Raji (cell line): Measurements from ENCODE around the gene L1CAM.

Experiments
- POLR2A ChIP-seq: IDR thresholded peaks from 2 replicates; pipeline ENCODE4 v1.6.1; 2011; ENCODE audit warnings: low read depth, low read length, control low read depth; ENCODE audit not compliant: insufficient read depth

L1CAM gene

GRCh38 chrX:153885968-153886903, at the start of gene L1CAM:
L1CAM (minus strand) TSS chrX:153886173; CDS start chrX:153875836, 10,337 bp downstream.
- no peak for TF ChIP-seq POLR2A

- TF ChIP-seq POLR2A = no peak
These were observed 49.4 kb upstream of the L1CAM start for GRCh38 chrX:153935326-153935851.

GRCh38 chrX:153934762-153935325, 48.9 kb upstream of the L1CAM start, which contains the start of gene NAA10:
NAA10 (minus strand) TSS chrX:153935037; CDS start chrX:153934904, 133 bp downstream.
- peak; percentile 35; the same call in 1 of the 2 replicates for TF ChIP-seq POLR2A

- TF ChIP-seq POLR2A = no peak
These were observed 48.3 kb upstream of the L1CAM start for GRCh38 chrX:153934148-153934761.

- no peak for TF ChIP-seq POLR2A
These were observed 47.8 kb upstream of the L1CAM start for GRCh38 chrX:153933748-153934147.

GRCh38 chrX:153932220-153932915, 46.4 kb upstream of the L1CAM start:
- TF ChIP-seq POLR2A = no peak

- TF ChIP-seq POLR2A = no peak
These were observed 45.8 kb upstream of the L1CAM start for GRCh38 chrX:153931748-153932147.

GRCh38 chrX:153931151-153931550, 45.2 kb upstream of the L1CAM start:
- TF ChIP-seq POLR2A = no peak

GRCh38 chrX:153930011-153930910, 44.3 kb upstream of the L1CAM start:
- no peak for TF ChIP-seq POLR2A

GRCh38 chrX:153929576-153929975, 43.6 kb upstream of the L1CAM start:
- no peak for TF ChIP-seq POLR2A

GRCh38 chrX:153928846-153929245, 42.9 kb upstream of the L1CAM start:
- TF ChIP-seq POLR2A = no peak

- TF ChIP-seq POLR2A = peak; percentile 61
These were observed 42.2 kb upstream of the L1CAM start for GRCh38 chrX:153927922-153928760.

GRCh38 chrX:153927672-153927921, 41.6 kb upstream of the L1CAM start:
- TF ChIP-seq POLR2A = no peak
